GM12878 (cell line): ENCODE results near the gene RBMS1. TPM values are rescaled to one million over a fixed set of nuclear protein-coding genes. Genes with fewer than 3 reads are reported as not detected.

Source experiments
- ATAC-seq: fragments of 200-7000 bp; cut with Tn5 transposase; 3 replicates; pipeline ENCODE4 v1.9.1; 2020; ENCODE audit warnings: mild to moderate bottlenecking, moderate library complexity
- BruUV-seq: library from RNA; stranded (reverse); fragments of 400-500 nt; replicated peaks from 2 replicates; lab custom pipeline; 2021; lab: Mats Ljungman, UMichigan
- CTCF ChIA-PET: fragments of 300-600 bp; sonication (Branson Sonifier 250); formaldehyde crosslinking; extraction: SDS; loops from one replicate; lab custom pipeline; 2021; ENCODE audit warnings: inconsistent platforms; lab: Yijun Ruan, JAX
- POLR2A ChIA-PET: fragments of 350-600 bp; formaldehyde crosslinking; extraction: SDS; loops from one replicate; lab custom pipeline; 2021; ENCODE audit warnings: inconsistent platforms; lab: Charles Lee
- RAD21 ChIA-PET: fragments of 300-600 bp; sonication (Branson Sonifier 250); formaldehyde crosslinking; loops from one replicate; lab custom pipeline; 2023; ENCODE audit warnings: antibody characterized with exemption; ENCODE audit not compliant: unreplicated experiment; lab: Charles Lee
- SMC1A ChIA-PET: fragments of 300-600 bp; sonication (Branson Sonifier 250); formaldehyde crosslinking; loops from one replicate; lab custom pipeline; 2023; ENCODE audit not compliant: unreplicated experiment, uncharacterized antibody; lab: Charles Lee
- DNase-seq: peaks from one replicate; pipeline ENCODE4 v3.0.0-alpha.2; 2011; ENCODE audit warnings: low read depth, low spot score
- FAIRE-seq: peaks from 3 replicates; lab custom pipeline; 2011; peaks lifted over from hg19 to GRCh38; lab: Jason Lieb, UNC
- H2AFZ ChIP-seq: 2 replicates; pipeline ENCODE4 v1.6.0; 2011; ENCODE audit warnings: low read depth, low read length, control low read depth; ENCODE audit not compliant: control insufficient read depth
- H3K27ac ChIP-seq: 2 replicates; pipeline ENCODE4 v1.5.1; 2011; ENCODE audit warnings: control low read depth; ENCODE audit not compliant: control insufficient read depth, insufficient read depth
- H3K27me3 ChIP-seq, 2 experiments: replicated peaks in 1 of 2; 2 replicates each; pipeline versions ENCODE4 v1.6.0 to v1.6.1; 2011; ENCODE audit warnings: low read length in 1 of 2; ENCODE audit not compliant: control insufficient read depth in 2 of 2, insufficient read depth in 2 of 2
- H3K36me3 ChIP-seq, 2 experiments: 2 replicates each; pipeline ENCODE4 v1.5.1; 2011; ENCODE audit warnings: low read length in 1 of 2; ENCODE audit not compliant: control insufficient read depth in 2 of 2, insufficient read depth in 2 of 2
- H3K4me1 ChIP-seq: 2 replicates; pipeline ENCODE4 v1.6.1; 2011; ENCODE audit warnings: mild to moderate bottlenecking, low read length, moderate library complexity, mixed read lengths; ENCODE audit not compliant: control insufficient read depth, insufficient read depth
- H3K4me2 ChIP-seq: 2 replicates; pipeline ENCODE4 v1.6.0; 2011; ENCODE audit warnings: control low read depth; ENCODE audit not compliant: control insufficient read depth, insufficient read depth
- H3K4me3 ChIP-seq: fragments of 200-600 bp; sonication (generic); 2 replicates; pipeline ENCODE4 v1.5.1; 2016
- H3K79me2 ChIP-seq: 2 replicates; pipeline ENCODE4 v1.6.0; 2011; ENCODE audit warnings: low read length; ENCODE audit not compliant: control insufficient read depth, insufficient read depth
- H3K9ac ChIP-seq: 2 replicates; pipeline ENCODE4 v1.8.0; 2011; ENCODE audit warnings: low read length, control low read depth, mixed read lengths; ENCODE audit not compliant: control insufficient read depth, insufficient read depth
- H3K9me3 ChIP-seq: replicated peaks from 3 replicates; pipeline ENCODE4 v1.5.1; 2011; ENCODE audit warnings: mild to moderate bottlenecking, low read length; ENCODE audit not compliant: control insufficient read depth, insufficient read depth
- H4K20me1 ChIP-seq: 2 replicates; pipeline ENCODE4 v1.6.0; 2011; ENCODE audit not compliant: control insufficient read depth, insufficient read depth
- CBX3 ChIP-seq: fragments of 200-600 bp; sonication (generic); IDR thresholded peaks from 2 replicates; pipeline ENCODE4 v1.6.1; 2016; ENCODE audit warnings: low read depth, borderline replicate concordance
- CHD2 ChIP-seq: IDR thresholded peaks from 2 replicates; pipeline ENCODE4 v1.6.1; 2011; ENCODE audit warnings: low read depth, low read length, improper control_type of control experiment, borderline replicate concordance
- CHD4 ChIP-seq: fragments of 200-600 bp; sonication (generic); IDR thresholded peaks from 2 replicates; pipeline ENCODE4 v1.6.1; 2016; ENCODE audit warnings: mild to moderate bottlenecking
- IKZF2 ChIP-seq, 2 experiments: fragments of 450-650 bp; IDR thresholded peaks; 2 replicates each; pipeline ENCODE4 v1.6.1; 2017; ENCODE audit warnings: mild to moderate bottlenecking in 2 of 2, moderate library complexity in 2 of 2
- NR2F1 ChIP-seq: fragments of 450-650 bp; conservative IDR thresholded peaks from 2 replicates; pipeline ENCODE4 v1.6.1; 2017; ENCODE audit warnings: mild to moderate bottlenecking
- RAD21 ChIP-seq: IDR thresholded peaks from 2 replicates; pipeline ENCODE4 v1.6.1; 2011; ENCODE audit warnings: mild to moderate bottlenecking, low read depth, low read length, moderate library complexity; ENCODE audit not compliant: insufficient read depth
- RCOR1 ChIP-seq: conservative IDR thresholded peaks from 2 replicates; pipeline ENCODE4 v1.6.1; 2012; ENCODE audit warnings: low read depth, low read length, improper control_type of control experiment
- RELA ChIP-seq: fragments of 450-650 bp; IDR thresholded peaks from 2 replicates; pipeline ENCODE4 v1.8.0; 2014; ENCODE audit warnings: borderline replicate concordance; ENCODE audit not compliant: partially characterized antibody
- RUNX3 ChIP-seq: IDR thresholded peaks from 2 replicates; pipeline ENCODE4 v1.6.1; 2012; ENCODE audit warnings: low read length, inconsistent platforms
- SMAD1 ChIP-seq: fragments of 450-650 bp; IDR thresholded peaks from 2 replicates; pipeline ENCODE4 v1.6.1; 2018; ENCODE audit warnings: mild to moderate bottlenecking, low read depth; ENCODE audit not compliant: partially characterized antibody
- SMAD5 ChIP-seq: IDR thresholded peaks from 2 replicates; pipeline ENCODE4 v1.6.1; 2016; ENCODE audit warnings: antibody characterized with exemption, low read depth
- SP1 ChIP-seq: IDR thresholded peaks from one replicate; pipeline ENCODE4 v1.6.1; 2011; ENCODE audit warnings: low read depth, low read length
- SUZ12 ChIP-seq: fragments of 200-600 bp; sonication (generic); IDR thresholded peaks from one replicate; pipeline ENCODE4 v1.6.1; 2018; ENCODE audit warnings: antibody characterized with exemption, mild to moderate bottlenecking; ENCODE audit not compliant: unreplicated experiment
- TCF7 ChIP-seq: IDR thresholded peaks from 2 replicates; pipeline ENCODE4 v1.6.1; 2014; ENCODE audit warnings: antibody characterized with exemption, borderline replicate concordance
- WRNIP1 ChIP-seq: IDR thresholded peaks from 2 replicates; pipeline ENCODE4 v1.6.1; 2011; ENCODE audit warnings: low read depth, low read length, improper control_type of control experiment, borderline replicate concordance
- WGBS: methylation state at CpG from one replicate; pipeline ENCODE4 v1.1.6; 2016; ENCODE audit warnings: low lambda C conversion rate; ENCODE audit not compliant: insufficient replicate concordance, insufficient coverage; ENCODE audit errors: missing lambda C conversion rate; 5-methylcytosine and 5-hydroxymethylcytosine counted together
- in situ Hi-C: fragments of 300-500 bp; cut with MboI; formaldehyde crosslinking; loops from 9 replicates; pipeline ENCODE4 v1.14.3; 2018; ENCODE audit warnings: mixed read lengths
- intact Hi-C: fragments of 100-400 bp; cut with micrococcal nuclease; formaldehyde crosslinking; loops from one replicate; pipeline ENCODE4 v1.14.2; 2022; ENCODE audit not compliant: unreplicated experiment
- polyA plus RNA-seq, 11 experiments: library from polyadenylated mRNA; depleted of rRNA in 4 of 11; unstranded in 6 of 11; stranded (reverse) in 5 of 11; fragments of >200 nt; fragmentation: Nextera tagmentation in 4 of 11; fragmentation: Illumina TruSeq in 1 of 11; extraction: Ambion mirVana in 4 of 11; extraction: Trizol in 1 of 11; gene quantifications; 1 replicate in 1 of 11; 2 replicates in 10 of 11; pipeline versions ENCODE4 v1.2.1 to v1.2.3, GENCODE V29; 2011 to 2016; ENCODE audit warnings: inconsistent platforms in 2 of 11, missing spikeins in 2 of 11, low read depth in 1 of 11
- total RNA-seq, 4 experiments: library from RNA; depleted of rRNA in 3 of 4; stranded (reverse); fragments of >200 nt in 3 of 4; fragmentation: Illumina TruSeq in 1 of 4; extraction: Trizol in 1 of 4; gene quantifications; 2 replicates each; pipeline versions ENCODE4 v1.2.1 to v1.2.3, GENCODE V29; 2013 to 2021
- TF ChIP-seq, protein P1 (sequence below): IDR thresholded peaks from 2 replicates; pipeline ENCODE4 v1.6.1; 2012; ENCODE audit warnings: low read depth, low read length, improper control_type of control experiment
- TF ChIP-seq, protein P2 (sequence below): fragments of 450-650 bp; IDR thresholded peaks from 2 replicates; pipeline ENCODE4 v1.6.1; 2018; ENCODE audit warnings: mild to moderate bottlenecking, low read depth, moderate library complexity; ENCODE audit not compliant: partially characterized antibody

Gene RBMS1
- total and polyA plus RNA-seq, 10 of the 15 experiments (the other 5 are each of a cell fraction or from before 2014, with no cell fraction given): 0.04 to 0.31 (median 0.17) TPM; not detected in 1

DNA sequence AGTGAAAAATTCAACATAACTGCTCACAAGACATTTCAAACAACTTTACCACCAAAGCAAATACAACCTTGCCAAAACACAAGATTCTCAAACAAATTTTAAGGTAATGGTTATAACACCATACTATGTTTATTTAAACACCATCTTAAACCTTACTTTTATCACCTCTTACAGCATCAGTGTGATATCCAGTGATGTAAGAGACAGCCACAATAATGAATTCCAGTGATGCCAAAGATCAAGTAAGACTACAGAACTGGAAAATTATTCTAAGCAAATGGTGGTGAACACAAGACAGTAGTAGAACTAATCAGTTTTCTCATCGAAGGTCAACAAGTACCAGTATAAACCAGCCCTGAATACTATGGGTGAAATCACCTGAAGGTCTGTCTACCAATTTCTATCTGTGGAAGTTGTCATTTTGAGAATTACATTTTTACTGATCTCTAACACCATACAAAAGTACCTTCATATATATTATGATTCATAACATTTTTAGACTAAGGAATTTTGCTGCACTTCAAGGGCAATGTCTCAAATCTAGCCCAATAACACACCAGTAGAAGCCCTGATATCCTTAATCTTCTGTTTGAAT is 146.2 kb downstream of the RBMS1 start (continued):
- TF ChIP-seq IKZF2 (IDR thresholded peaks at IDR 0.05): no peak
- no peak for TF ChIP-seq CHD2
- TF ChIP-seq WRNIP1: no peak
- TF ChIP-seq SMAD5: no peak
- no peak for TF ChIP-seq RUNX3
- TF ChIP-seq CHD4: no peak

DNA sequence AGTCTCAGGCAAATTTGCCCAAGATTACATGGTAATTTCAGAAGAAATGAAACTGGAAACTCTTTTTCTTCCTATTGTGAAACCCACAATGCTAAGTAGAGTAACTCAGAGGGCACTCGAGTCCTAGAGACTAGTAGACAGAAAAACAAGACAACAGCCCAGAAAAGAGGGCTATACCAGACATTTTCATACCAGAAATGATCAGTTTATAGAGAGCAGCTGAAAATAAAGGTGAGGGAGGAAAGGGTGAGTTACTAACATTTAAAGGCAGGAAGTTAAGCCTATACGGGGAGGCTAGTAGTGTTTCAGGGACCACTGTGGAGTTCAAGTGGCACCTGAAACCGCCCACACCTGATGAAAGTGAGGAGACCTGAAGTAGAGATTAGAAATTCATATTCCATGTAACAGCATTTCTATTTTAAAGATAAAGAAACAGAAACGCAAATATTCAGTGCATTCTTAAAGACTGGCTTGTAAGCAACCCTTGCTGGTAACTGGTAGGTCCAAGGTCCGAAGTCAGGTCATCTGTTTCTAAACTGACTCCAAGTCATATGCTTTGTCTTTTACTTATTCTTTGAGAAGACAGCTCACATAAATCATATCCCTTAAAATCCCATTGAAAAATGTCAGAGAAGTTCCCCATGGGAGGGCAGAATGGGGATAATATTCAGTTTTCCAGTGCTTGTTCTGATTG is 148.4 kb downstream of the RBMS1 start:
- H3K4me3 ChIP-seq: no peak overlapping the region
- H3K36me3 ChIP-seq: no peaks in the 10 kb centered on the region
- H3K27me3 ChIP-seq: 0 out of 4 replicates have a peak, but pooled peaks cover 0 to 2% of the 10 kb centered on the region in 2 experiments
- in situ Hi-C loops: no loop called here
- 29% methylated on average over 5 of the region's 5 CpGs for WGBS
- H3K79me2 ChIP-seq: no peaks in the 10 kb centered on the region
- no TSS peak for BruUV-seq
- intact Hi-C loops: no loop called here
- TF ChIP-seq RELA (no peak), TCF7 (no peak), RCOR1 (no peak), SUZ12 (no peak), NR2F1 (no peak), SP1 (no peak), SMAD1 (no peak), CBX3 (no peak), RAD21 (no peak)
- TF ChIP-seq, protein P1, sequence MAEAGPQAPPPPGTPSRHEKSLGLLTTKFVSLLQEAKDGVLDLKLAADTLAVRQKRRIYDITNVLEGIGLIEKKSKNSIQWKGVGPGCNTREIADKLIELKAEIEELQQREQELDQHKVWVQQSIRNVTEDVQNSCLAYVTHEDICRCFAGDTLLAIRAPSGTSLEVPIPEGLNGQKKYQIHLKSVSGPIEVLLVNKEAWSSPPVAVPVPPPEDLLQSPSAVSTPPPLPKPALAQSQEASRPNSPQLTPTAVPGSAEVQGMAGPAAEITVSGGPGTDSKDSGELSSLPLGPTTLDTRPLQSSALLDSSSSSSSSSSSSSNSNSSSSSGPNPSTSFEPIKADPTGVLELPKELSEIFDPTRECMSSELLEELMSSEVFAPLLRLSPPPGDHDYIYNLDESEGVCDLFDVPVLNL: no peak
- TF ChIP-seq, protein P2, sequence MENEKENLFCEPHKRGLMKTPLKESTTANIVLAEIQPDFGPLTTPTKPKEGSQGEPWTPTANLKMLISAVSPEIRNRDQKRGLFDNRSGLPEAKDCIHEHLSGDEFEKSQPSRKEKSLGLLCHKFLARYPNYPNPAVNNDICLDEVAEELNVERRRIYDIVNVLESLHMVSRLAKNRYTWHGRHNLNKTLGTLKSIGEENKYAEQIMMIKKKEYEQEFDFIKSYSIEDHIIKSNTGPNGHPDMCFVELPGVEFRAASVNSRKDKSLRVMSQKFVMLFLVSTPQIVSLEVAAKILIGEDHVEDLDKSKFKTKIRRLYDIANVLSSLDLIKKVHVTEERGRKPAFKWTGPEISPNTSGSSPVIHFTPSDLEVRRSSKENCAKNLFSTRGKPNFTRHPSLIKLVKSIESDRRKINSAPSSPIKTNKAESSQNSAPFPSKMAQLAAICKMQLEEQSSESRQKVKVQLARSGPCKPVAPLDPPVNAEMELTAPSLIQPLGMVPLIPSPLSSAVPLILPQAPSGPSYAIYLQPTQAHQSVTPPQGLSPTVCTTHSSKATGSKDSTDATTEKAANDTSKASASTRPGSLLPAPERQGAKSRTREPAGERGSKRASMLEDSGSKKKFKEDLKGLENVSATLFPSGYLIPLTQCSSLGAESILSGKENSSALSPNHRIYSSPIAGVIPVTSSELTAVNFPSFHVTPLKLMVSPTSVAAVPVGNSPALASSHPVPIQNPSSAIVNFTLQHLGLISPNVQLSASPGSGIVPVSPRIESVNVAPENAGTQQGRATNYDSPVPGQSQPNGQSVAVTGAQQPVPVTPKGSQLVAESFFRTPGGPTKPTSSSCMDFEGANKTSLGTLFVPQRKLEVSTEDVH: no peak
- RAD21 ChIA-PET: no interaction called here
- CTCF ChIA-PET: interaction anchor here (0.5 to 2.7 kb wide), 3 partner anchors 21 to 259 kb away, joined by 3 to 11 read pairs (median 4); no protein-coding TSS in a partner anchor
- FAIRE-seq (no peak), DNase-seq (no peak), ATAC-seq (no peak)
- no peak overlapping the region for H3K9ac ChIP-seq
- H4K20me1 ChIP-seq: no peaks in the 10 kb centered on the region
- H3K27ac ChIP-seq: no peak overlapping the region
- no peaks in the 10 kb centered on the region for H3K9me3 ChIP-seq
- no peak overlapping the region for H2AFZ ChIP-seq
- POLR2A ChIA-PET: no interaction called here
- H3K4me1 ChIP-seq: no peaks in the 10 kb centered on the region
- SMC1A ChIA-PET: no interaction called here
- H3K4me2 ChIP-seq: no peak overlapping the region
